Measurements from ENCODE around the gene NARS2. TPM values are rescaled to one million over a fixed set of nuclear protein-coding genes. Genes with fewer than 3 reads are reported as not detected.
A peak's percentile ranks its signal among the peaks of the same experiment; 100 is the strongest.

Gene NARS2
- total RNA-seq, 1 experiment from 2014 or later, result 24.3 TPM

DNA sequence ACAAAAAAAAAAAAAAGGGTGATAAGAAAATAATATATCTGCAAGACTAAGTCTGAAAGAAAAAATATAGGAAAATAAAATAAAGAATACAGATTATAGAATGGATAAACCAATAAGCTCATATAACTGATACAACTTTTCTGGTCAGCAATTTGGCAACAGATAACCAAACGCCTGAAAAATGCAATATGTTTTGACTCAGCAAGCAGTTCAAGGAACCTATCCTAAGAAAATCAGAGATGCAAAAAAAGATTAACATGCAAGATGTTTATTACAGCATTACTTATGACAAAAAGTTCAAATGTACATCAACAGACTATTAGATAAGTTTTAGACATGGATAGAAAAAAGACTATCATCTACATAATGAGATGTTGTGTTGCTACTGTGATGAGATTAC, 129.9 kb downstream of the NARS2 start:
- no peak for DNase-seq (ENCODE audit: low read depth)

DNA sequence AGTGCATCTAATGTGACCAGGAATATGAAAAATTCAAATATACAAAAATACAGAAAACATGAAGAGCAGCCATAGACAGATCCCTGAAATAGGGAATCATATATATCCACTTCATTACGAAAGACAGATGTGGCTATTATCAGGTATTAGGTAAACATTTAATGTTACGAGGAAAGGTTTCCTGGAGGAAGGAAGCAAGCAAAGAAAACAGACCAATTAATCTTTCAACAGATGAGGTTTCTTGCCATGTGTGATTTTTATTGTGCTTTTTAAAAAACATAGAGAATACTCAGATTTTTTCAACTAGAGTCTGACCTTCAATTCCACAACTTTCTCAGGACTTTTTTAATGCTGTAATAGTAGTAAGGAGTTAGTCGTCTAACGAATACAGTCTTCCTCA, 132.7 kb downstream of the NARS2 start:
- DNase-seq (ENCODE audit: low read depth), result no peak

DNA sequence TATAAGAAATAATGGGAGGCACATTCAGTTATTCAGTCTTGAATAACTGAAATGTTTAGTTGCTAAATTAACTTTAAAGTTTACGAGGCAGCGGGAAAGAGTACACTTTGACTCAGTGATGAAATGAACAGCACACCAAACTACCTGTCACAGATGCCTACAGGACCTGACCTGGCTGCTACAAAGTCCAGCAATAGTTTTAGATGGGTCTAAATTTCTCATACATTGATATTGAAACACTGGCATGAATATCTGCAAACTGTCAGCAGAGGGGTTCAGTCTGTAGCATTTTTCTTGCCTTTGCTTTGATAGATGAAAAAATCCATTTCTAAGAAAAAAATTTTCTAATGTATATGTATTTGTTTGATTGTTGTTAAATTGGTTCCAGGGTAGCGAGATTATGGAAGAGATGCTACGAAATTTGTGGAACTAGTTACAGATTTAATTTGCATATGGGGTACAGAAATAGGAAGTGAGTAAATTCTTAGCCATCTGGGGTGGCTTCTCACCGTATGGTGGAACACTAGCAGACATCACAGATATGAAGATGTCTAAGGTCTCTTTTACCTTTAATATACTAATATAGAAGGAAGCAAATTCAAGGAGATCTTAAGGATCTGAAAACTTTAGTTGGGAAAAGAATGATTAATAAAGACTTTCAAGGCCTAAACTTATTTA, 136.2 kb downstream of the NARS2 start:
- DNase-seq (ENCODE audit: low read depth), result no peak

DNA sequence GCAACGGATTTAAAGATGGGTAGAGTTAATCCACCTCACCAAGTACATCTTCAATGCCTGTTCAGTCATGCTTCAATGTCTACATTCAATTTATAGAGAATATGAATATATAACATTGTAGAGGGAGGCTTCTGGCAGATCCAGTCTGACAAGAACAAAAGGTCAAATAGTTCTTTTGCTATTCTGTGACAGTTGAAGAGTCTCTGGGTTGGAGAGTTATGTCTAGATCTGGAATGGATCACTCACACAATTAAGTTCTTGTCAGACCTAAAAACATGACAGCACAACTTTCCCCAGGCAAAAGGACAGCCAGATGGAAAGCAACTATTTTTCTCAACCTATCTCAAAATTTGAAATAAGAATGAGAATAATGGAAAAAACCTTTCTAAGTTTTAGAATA, 141.7 kb downstream of the NARS2 start:
- DNase-seq (ENCODE audit: low read depth), result no peak

DNA sequence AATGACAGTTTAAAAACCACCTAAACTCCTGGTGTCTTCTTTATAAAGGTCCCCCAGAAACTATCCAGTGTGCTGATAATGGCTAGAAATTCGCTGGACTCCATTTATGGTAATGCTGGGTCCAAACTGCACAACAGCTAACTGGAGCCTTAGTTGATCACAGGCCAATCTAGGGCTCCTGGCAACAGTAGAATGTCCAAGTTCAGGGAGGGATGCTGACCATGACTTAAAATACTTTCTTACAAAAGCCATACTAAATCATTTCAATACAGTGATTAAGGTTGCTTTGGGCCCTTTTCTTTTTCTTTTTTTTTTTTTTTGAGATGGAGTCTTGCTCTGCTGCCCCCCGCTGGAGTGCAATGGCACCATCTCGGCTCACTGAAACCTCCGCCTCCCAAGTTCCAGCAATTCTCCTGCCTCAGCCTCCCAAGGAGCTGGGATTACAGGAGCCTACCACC, 142.6 kb downstream of the NARS2 start:
- DNase-seq (ENCODE audit: low read depth), result no peak

DNA sequence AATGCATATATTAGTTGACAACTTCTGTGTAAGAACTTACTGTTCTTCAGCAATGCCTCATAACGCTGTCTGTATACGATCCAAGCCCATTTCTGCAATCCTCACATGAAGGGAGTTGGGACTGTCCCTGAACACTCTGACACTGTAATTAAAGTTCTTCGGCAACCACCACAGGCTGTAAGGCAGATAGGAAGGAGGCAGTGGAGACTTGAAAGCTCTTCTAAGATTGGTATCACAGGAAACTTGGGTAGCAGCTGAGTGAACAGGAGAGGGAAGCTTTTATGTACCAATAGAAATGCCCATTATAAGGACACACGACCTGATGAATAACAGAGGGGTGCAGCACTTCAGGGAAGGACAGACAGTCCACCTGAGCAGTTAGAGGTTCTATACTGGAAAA, 145.0 kb downstream of the NARS2 start:
- no peak for DNase-seq (ENCODE audit: low read depth)

DNA sequence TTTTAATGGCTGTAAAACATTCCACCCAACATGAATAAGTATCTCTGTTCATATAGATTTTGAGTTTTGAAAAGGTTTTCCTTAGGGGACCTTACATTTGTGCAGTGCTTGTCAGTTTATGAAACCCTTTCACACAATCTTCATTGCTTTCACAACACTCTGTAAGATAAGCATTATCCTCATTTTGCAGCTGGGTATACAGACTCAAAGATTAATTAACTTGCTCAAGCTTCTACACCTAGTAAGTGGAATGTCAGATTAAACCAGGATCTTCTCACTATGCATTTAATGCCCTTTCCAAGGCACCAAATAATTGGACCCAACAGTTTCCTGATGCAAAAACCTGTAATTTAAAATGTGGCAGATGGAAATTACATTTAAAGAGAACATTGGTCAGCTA, 145.5 kb downstream of the NARS2 start:
- DNase-seq (ENCODE audit: low read depth), result no peak

DNA sequence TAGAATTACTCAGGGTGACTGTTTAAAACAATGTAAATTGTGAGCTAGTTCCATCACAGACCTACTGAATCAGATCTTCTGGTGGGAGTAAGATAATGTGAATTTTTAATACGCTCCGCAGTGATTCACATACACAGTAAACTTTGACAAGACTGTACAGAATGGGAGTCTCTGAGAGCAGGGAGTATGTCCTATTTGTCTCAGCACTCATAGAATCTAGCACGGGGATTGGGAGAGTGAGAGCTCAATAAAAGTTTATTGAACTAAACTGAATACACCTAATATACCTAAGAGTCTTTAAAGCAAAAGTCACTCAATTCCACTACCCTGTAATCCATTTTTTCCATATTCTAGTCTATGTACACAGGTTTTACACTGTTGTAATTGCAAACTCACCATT, 145.9 kb downstream of the NARS2 start:
- DNase-seq (ENCODE audit: low read depth), result no peak

DNA sequence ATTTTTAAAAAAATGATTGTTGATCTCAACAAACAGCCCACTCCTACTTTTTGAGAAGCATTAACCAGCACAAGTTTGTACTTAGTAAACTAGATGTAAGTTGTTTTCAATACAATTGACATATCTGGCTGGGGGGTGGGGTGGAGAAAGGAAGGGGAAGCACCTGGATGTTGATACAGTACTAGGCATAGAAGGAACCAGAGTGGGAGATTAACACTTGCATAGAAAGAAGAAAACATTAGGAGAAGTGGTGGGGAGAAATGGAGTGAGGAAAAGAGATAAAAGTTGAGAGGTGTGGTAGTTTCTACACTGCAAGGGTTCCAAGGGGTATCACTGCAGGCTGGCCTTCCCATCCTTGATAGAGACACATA, 146.4 kb downstream of the NARS2 start:
- DNase-seq (ENCODE audit: low read depth), result no peak

DNA sequence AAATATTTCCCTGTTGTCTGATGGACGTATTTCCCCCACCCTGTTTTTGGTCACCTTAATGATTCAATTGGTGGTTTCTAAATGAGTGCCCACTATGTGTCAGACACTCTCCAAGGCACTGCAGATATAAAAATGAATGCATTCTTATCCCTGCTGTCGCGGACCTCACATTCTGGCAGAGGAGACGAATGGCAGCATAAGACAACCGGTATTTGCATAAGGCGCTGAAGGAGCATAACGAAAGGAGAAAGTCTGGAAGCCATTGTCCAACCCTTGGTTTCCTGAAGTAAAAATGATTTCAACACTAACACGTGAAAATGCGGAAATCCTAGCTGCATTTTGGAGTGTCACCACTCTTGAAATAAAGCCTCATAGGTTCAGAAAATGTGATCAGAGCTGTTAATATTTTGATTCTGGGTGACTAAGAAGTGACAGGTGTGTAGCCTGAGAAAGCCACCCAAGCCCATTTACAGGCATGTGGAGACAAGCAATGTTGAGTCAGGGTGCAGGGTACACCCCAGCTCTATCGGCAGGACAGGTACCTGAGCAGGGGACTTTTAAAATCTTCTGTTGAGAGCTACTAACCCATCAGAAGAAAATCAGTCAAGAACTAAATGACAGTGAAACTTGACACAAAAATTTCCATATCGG, 146.9 kb downstream of the NARS2 start:
- DNase-seq (ENCODE audit: low read depth), result no peak

DNA sequence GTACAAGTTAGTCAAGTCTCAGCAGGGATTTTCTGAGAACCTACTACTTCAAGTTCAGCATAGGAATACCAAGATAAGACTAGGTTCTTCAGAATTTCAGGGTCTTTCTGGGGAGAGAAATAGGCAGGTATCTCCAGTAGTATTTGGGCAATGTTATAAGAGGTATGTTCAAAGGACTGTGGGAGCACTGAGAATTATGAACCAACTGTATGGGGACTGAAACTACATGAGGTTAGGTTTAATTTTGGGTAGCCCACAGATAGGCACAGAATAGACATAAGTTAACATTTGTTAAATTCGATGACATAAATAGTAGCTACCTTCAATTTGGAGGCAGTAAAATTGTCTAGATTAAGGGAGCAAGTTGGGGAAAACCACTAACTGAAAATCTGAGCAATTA, 147.8 kb downstream of the NARS2 start:
- DNase-seq (ENCODE audit: low read depth), result no peak

DNA sequence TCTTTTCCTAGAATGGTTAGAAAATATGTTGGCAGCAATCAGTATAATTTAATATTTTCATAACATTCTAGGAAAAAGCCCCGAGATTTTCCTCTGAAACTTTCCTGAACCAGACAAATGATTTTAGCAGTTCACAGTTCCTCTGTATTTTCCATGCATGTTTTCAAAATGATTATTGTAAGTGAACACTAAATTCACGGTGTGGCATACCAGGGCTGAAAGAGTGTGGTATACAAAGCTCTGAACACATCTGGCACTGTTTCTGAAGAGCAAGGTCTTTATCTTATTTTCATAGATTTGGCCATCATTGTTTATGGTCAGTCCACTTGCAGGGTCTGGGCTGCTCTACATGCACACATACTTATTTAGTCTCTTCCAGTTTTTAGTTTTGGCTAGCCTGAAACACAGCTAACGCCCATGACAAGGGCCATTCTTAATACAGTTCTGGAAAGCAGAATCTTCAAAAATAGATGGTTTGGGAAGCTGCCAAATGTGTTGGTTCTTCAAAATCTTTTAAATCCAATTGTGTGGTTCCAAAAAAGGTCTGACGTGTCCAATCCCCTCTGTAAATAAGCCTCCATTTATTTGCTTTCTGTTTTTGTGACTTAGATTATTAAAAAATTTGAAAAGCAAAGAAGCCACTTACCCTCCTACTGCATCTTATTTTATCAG, 149.1 kb downstream of the NARS2 start:
- DNase-seq (ENCODE audit: low read depth), result no peak

DNA sequence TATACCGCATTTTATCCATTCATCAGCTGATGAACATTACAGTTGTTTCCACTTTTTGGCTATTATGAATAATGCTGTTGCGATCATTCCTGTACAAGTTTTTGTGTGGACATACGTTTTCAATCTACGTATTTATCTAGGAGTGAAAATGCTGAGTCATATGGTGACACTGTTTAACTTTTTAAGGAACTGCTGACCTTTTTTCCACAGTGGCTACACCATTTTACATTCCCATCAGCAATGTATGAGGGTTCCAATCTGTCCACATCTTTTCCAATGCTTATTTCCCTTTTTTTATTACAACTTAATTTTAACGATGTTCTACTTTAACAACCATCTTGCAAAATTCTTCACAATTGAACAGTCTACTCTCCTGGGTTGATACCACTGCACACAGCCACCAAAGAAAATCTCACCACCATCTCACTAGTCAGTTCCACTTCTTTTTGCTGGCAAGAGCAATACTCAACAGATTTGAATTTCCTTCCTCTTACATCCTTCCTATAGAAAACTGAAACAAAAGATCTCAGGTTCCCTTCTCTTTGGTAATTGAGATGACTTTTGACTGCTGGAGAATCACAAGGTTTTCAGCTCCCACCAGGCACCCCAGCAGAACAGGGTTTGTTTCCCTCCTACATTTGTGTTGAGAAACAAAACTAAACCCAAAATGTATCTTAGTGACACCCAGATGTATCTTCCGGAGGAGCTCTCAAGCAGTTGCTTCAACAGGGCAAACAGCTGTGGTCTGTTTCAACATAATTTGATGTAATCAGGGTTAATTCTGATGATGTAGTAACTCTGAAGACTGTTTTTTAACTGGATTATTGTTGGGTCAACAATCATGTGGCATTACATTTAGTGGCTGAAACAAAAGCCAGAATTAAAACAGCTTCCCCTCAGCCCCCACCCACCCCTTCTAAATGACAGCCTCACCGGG, 150.1 kb downstream of the NARS2 start:
- DNase-seq (ENCODE audit: low read depth), result peak; percentile 62

DNA sequence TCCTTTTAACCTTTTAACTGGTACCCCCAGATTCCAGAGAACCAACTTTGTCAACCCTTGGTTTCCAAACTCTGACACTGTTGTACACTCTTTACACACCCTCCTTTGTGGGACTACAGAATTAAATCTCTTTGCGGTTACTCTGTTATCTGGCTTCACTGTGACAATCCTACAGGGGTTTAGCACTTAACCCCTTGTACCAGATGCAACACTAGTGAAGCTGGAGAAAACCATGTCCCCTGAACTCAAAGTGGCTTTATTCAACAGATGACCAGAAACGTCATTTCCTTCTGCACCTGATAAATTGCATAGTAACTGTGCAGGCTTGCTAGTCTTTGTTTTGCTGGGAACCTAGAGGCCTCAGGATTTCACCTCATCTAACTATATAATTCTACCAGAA, 151.4 kb downstream of the NARS2 start:
- DNase-seq (ENCODE audit: low read depth), result no peak

DNA sequence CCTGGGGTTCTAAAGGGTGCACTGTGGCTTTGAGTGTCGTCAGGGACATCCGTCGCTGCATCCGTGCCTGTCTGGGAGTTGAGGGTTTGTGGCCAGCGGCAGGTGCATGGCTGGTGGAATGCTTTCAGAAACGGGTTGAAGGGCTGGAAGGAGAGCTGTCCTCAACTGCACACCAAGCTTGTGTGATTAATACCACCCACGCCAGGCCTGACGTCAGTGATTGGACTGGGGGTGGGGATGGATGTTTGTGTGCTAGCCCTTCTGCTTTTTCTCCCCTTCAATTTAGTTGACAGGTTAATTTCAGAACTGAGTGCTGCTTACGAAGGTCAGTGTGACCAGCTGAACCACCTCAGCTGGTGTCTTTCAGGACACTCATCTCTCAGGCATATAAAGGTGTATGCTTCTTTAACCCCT, 153.9 kb downstream of the NARS2 start:
- peak; percentile 51 for DNase-seq (ENCODE audit: low read depth)

DNA sequence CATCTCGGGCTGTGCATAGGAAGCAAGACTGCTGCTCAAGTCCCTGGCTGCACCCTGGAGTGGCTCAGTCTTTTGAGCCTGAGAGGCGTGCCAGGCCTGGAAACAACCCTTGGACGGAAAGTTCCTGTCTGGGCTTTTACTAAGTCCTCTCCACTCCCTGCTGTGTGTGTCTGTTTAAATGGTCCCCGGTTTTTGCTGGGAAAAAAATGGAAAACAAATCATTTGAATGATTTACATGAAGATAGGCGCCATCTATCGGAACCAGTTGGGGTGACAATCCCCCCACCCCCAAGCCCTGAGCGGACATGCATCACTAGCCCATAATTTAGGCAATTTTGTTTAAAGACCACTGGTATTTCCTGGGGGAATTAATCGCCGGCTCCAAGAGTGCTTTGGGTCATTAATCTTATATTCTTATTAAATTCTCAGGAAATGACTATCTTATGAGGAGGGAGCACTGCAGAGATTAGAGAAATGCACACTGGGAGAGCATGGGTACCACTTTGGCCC, 154.4 kb downstream of the NARS2 start:
- peak; percentile 83 for DNase-seq (ENCODE audit: low read depth)

DNA sequence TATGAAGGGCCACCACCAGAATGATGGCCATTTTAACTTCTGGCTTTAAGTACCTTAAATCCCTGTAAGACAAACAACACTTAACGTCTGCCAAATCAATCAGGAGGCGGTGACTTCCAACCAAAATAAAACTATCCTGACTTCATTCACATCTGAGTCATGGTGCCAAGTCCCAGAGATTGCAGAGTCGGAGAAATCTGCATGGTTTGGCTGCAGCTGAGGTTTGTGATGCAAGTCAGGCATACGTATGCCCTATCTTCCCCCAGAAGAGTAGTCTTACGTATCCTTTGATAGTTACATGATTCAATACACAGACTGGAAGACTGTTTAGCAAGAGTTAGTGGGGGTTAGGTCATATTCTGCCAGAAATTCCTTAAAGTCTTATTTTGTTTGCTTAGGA, 155.3 kb downstream of the NARS2 start:
- DNase-seq (ENCODE audit: low read depth), result peak; percentile 89

DNA sequence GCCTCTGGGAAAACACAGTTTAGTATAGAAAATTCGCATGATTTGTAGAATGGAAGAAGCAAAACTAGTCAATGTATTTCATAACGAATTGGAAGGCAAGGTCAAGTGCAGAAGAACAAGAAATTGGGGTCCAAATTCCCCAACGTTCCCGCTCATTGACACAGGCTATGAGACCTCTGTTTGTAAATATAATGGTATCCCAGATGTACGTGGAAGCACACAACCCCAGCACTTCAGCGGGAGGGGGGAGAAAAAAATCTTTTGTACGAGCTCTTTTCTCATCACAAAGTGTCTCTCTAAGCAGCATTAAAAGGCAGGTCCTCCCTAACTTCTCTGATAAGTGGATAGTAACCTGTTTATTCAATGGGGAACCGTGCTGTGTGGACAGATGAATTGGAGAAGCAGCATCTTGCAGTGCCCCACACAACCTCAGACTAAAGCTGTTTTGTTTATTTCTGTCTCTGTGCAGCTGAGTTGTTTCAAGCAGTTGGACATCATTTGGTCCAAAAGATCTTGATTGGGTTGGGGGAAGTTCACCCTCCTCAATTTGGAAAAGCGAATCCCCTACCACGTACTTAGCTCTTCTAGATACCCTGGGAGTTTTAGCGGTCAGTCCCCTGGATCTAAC, 156.0 kb downstream of the NARS2 start:
- no peak for DNase-seq (ENCODE audit: low read depth)

DNA sequence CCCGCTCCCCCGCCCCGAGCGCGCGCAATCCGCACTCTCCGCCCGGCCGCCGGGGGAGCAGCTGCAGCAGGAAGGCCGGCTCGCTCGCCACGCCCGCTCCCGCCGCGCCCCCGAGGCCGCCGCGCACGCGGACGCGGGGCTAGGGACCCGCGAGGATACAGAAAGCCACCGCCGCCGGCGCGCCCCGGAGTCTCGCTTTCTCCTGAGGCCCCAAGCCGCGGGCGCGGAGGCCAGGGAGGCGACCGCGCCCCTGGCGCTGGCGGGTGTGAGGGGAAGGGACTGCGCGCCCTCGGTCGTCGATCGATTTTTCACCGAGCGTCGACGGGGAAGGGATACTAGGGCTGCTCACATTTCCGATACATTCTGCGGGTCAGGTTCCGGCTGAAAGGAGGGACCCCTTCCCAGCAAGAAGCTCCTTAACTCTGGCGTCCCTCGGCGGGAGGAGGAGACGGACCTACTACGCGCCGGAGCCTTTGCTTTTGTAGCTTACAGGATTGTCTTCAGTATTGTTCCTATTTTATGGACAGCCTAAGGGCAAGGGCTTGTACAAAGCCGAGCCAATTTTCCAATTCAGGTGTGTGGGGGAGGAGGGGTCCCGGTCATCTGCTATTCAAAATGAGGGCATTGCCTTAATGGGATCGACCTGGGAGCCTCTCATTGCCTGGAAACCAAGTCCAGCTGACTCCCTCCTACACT, 156.6 kb downstream of the NARS2 start:
- peak; percentile 70 for DNase-seq (ENCODE audit: low read depth)

DNA sequence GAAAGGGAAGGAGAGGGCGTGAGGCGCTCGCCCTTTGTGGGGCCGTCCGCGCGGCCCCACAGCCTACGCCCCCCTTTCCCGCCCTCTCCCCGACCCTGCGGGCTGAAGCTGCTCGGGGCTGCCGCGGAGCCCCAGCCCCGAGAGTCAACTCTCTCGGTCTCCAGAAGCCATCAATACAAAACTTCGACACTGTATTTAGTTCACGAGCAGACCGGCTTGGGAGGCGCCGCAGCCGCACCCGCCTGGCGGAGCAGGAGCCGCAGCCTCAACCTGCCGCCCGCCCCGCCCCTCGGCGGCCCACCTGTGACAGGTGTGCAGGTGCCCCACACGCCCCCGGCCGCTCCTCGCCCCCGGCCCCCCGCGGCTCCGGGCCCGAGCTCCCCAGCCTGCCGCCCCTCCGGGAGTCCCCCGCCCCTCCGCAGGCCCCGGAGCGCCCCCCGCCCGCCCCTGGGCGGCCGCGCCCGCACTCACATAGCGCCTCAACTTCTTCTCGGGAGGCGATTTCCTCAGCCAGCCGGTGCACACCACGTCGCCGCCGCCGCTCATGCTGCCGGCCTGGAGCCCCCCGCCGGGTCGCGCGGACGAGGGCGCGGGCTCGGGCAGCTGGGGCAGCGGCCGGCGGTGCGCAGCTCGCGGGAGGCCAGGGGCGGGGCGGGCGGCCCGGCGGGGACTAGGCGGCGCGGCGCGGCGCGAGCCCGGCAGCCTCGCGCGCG, 157.3 kb downstream of the NARS2 start, which contains the start of gene GAB2:
TSS of gene GAB2 (minus strand) at position 646 of the 713 bp plus-strand sequence. CDS start at position 546, 100 bp downstream.
- DNase-seq (ENCODE audit: low read depth), result no peak

Data from LHCN-M2 (cell line).